NCI-H510A treated with DMSO at 0.1 percent for 48 hours (cell line): Measurements from ENCODE around the gene MORN1.
A peak's percentile ranks its signal among the peaks of the same experiment; 100 is the strongest.

Experiments used
- DNase-seq: peaks from one replicate; lab custom pipeline; 2025; lab: John Stamatoyannopoulos, UW

Gene MORN1

DNA sequence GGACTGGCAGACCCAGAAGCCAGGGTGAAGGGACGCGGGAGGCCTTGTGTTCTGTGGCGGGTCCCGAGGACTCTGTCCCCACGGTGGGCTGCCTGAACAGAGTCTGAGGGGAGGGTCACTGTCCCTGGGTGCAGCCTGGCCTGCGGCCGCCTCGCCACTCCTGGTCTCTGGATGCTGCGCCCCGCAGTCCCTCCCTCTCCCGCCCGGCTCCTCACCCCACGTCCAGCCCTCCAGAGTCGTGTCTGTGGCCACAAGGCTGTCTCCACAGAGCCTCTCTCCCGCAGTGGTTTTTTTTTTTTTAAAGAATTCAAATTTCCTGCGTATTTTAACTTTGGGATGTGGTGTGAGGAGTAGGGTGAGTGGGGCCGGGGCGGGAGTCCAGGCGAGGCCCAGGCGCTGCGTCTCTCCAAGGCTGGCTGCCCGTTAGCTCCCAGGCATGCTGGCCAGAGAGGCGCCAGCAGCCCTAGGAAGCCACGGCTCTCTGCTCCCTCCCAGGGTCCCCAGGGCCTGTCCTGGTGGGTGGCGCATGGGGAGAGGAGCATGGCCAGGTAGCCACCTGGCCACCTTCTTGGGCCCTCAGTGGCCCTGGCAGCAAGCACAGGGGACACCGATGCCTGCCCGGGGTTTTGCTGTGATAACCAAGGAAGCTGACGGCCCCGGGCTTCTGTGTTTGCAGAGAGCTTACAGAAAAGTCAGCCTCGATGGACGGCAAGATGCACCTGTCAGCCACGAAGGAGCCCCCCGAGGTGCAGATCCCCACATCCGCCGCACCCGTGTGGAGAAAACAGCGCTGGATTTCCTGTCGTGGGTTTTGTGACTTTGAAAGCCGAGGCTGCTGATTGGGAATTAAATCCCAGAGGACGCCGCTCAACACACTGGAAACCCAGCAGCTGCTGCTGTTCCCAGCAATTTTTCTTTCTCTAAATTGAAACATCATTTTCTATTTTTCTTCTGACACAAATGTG is 72.8 kb downstream of the MORN1 start:
- DNase-seq, result no peak

GRCh38 chr1:2317230-2318065 is 73.9 kb downstream of the MORN1 start:
- no peak for DNase-seq

- no peak for DNase-seq
Measured at GRCh38 chr1:2316451-2316961, 74.8 kb downstream of the MORN1 start.

DNA sequence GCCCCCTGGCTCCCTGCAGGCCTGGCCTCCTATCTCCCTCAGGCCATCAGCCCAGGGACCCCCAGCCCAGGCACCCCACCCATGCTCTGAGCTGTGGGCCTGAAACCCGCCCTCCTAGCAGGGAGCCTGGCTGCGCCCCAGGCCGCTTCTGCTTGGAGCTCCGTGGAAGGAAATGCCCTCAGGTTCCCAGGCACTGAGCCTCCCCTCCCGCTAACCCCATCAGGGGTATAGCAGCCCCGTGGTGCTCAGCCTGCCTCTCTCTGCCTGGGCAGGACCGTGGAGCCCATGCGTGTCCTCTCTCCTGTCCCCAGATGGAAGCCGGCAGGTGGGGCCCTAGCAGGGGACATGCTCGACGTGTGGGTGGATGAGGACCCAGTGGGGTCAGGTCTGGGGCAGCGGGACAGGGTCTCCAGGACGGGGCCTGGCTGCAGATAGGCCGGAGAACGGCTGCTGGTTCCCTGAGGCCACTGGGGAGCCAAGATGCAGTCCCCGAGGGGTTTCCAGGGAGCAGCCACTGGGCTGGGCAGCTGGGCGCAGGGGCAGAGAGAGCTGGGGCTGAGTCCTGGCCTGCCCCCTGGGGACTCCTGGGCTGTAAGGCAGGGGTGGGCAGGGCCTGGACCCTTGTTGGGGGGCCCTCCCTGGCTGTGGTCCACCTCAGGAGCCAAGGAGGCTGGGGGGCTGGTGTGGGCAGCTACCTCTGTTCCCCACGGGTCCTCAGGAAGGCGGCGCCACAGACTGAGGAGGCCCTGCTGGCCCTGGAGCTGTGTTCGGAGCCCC is 75.5 kb downstream of the MORN1 start:
- no peak for DNase-seq

- DNase-seq, result no peak
Measured at GRCh38 chr1:2314803-2315673, 76.3 kb downstream of the MORN1 start.

DNA sequence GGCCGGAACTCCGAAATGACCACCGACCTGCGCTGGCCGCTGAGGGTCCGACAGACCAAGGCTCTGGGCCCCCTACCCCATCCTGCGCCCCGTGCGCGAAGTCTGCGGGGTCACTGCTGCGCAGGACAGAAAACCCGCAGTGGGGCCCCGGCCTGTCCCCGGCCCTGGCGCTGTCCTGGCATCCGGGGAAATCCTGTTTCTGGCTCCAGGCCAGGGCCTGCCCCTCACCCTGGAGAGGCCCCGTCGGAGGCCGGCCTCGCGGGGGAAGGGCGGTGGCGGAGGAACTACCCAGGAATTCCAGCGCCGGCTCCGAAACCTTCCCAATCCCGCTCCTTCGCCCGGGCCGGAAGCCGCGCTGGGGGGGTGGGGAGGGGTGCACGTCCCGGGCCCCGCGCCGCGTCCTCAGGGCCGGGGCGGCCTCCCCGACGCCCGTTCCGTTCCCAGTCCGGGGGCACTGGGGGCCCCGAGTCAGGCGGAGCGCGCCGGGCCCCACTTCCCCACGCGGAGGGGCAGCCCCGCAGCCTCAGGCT is 77.0 kb downstream of the MORN1 start:
- peak; percentile 40 for DNase-seq

- no peak for DNase-seq
Measured at GRCh38 chr1:2313651-2314261, 77.6 kb downstream of the MORN1 start.

DNA sequence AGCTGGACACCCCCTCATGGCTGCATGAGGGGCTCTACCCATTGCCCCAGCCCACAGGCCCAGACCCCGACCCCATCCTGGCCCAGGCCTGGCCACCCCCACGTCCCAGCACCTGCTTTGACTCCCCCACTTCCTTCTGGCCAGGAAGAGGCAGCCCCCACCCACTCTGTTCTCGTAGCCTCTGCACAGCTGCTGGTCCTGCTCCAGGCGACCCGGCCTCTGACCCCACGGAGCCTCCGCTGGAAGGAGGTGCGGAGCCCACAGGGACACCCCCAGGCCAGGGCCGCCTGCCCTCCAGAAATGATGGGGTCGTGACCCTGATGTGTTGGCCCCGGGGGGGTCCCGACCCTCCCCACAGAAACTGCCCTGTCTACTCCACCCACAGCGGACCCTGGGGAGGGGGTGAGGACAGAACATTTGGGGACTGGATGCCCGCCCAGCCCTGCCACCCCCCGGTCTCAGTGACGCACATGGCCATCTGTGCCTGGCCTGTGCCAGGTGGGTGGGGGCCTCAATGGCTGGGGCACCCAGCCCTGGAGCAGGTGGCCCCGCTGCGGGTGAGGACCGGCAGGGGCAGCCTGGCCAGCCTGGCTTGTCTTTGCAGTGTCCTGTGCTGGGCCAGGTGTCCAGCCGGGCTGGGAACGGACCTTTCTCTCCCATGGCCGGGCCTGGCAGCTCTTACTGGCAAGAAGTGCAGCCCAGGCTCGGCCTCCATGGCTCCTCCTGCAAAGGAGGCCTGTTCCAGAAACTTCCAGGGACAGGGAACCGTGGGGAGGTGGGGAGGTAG is 78.6 kb downstream of the MORN1 start:
- no peak for DNase-seq

- DNase-seq, result no peak
Measured at GRCh38 chr1:2312160-2312514, 79.2 kb downstream of the MORN1 start.

DNA sequence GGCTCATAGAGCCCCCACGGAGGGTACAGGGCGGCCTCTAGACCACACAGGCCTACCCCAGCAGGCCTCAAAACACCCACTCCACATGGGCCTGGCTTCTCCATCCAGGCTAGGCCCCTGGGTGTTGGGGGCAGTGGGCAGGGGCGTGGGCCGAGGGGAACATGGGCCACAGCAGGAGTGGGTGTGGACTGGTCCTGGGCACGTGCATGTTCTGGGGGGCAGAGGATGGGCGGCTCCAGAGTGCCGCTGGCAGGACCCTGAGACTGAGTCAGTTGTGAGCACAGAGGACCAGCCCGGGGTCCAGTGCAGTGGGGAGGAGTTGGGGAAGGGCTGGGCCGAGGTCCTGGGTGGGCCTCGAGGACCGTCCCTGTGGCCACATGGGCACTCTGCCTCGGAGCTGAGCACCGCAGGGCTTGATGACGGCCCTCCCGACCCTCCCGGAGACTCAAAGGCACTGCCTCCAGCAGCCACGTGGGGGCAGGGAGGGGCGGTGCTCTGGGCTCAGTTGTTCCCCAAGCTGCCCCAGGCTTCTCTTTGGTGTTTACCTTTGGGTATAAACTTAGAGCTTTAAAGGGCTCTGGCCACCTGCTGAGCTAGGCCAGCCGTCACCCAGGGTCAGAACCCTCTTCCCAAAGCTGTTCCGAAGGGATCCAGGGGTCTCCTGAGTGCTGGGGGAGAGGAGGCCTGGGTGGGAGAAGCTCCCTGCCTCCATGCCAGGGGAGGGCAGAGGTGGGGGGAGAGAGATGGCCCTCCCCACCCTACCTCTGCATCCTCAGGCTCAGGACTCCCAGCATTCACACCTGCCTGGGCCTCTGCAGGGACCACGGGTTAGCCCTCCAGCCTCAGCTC is 79.9 kb downstream of the MORN1 start:
- DNase-seq, result peak; percentile 52

GRCh38 chr1:2310332-2311183 is 80.8 kb downstream of the MORN1 start:
- DNase-seq, result no peak

- no peak for DNase-seq
Measured at GRCh38 chr1:2308844-2309243, 82.5 kb downstream of the MORN1 start.

DNA sequence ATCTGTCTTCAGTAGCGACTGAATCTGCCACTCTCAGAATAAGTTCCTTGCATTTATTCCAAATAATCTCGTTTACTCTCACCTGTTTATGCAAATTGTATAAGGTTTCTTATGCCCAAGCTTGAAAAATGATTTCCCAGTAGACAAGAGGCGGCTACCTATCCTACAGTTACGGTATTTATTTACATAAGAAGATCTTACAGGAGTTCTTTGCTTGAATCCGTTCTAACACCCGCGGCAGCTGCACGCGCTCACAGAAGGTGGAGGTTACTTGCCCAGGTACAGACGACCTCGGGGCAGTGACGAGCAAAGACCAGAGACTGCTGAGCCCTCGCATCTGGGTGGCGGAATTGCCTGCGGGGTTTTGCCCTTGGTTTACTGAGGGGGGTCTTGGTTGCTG is 83.4 kb downstream of the MORN1 start:
- peak; percentile 23 for DNase-seq

GRCh38 chr1:2307064-2307605 is 84.2 kb downstream of the MORN1 start:
- no peak for DNase-seq

- no peak for DNase-seq
Measured at GRCh38 chr1:2306151-2306978, 85.0 kb downstream of the MORN1 start.

- no peak for DNase-seq
Measured at GRCh38 chr1:2304921-2305681, 86.3 kb downstream of the MORN1 start.
